ENCODE results near the gene ZSWIM1.

Gene ZSWIM1

GRCh38 chr20:45880988-45881788 lies at the start of gene ZSWIM1:
Gene ZSWIM1 (plus strand): TSS chr20:45881227. CDS start chr20:45882593, 1,366 bp downstream.
- DNase-seq (ENCODE audit: low spot score) = peak; percentile 97

GRCh38 chr20:45832619-45833018 lies 48.4 kb upstream of the ZSWIM1 start:
- DNase-seq (ENCODE audit: low spot score) = no peak

- peak; percentile 86 for DNase-seq (ENCODE audit: low spot score)
These were observed 47.8 kb upstream of the ZSWIM1 start, which contains the start of gene SNX21 for GRCh38 chr20:45833030-45833882. Gene SNX21 (plus strand): TSS chr20:45833799. CDS start chr20:45833920, 121 bp downstream.

GRCh38 chr20:45833883-45834796 lies 46.9 kb upstream of the ZSWIM1 start:
- peak; percentile 81 for DNase-seq (ENCODE audit: low spot score)

GRCh38 chr20:45834797-45835161 lies 46.2 kb upstream of the ZSWIM1 start:
- no peak for DNase-seq (ENCODE audit: low spot score)

- no peak for DNase-seq (ENCODE audit: low spot score)
These were observed 45.7 kb upstream of the ZSWIM1 start for GRCh38 chr20:45835329-45835765.

- no peak for DNase-seq (ENCODE audit: low spot score)
These were observed 45.2 kb upstream of the ZSWIM1 start for GRCh38 chr20:45835825-45836224.

GRCh38 chr20:45836841-45837240 lies 44.2 kb upstream of the ZSWIM1 start:
- no peak for DNase-seq (ENCODE audit: low spot score)

GRCh38 chr20:45840700-45841198 lies 40.3 kb upstream of the ZSWIM1 start:
- no peak for DNase-seq (ENCODE audit: low spot score)

GRCh38 chr20:45841407-45842129 lies 39.5 kb upstream of the ZSWIM1 start:
- no peak for DNase-seq (ENCODE audit: low spot score)

GRCh38 chr20:45842169-45842812 lies 38.7 kb upstream of the ZSWIM1 start:
- DNase-seq (ENCODE audit: low spot score) = no peak

- no peak for DNase-seq (ENCODE audit: low spot score)
These were observed 37.5 kb upstream of the ZSWIM1 start for GRCh38 chr20:45843506-45843905.

GRCh38 chr20:45845452-45845851 lies 35.6 kb upstream of the ZSWIM1 start:
- no peak for DNase-seq (ENCODE audit: low spot score)

- DNase-seq (ENCODE audit: low spot score) = no peak
These were observed 32.6 kb upstream of the ZSWIM1 start for GRCh38 chr20:45848421-45848820.

- no peak for DNase-seq (ENCODE audit: low spot score)
These were observed 32.0 kb upstream of the ZSWIM1 start for GRCh38 chr20:45848969-45849582.

GRCh38 chr20:45850238-45850637 lies 30.8 kb upstream of the ZSWIM1 start:
- DNase-seq (ENCODE audit: low spot score) = no peak

- DNase-seq (ENCODE audit: low spot score) = no peak
These were observed 30.1 kb upstream of the ZSWIM1 start for GRCh38 chr20:45850926-45851325.

GRCh38 chr20:45851501-45851900 lies 29.5 kb upstream of the ZSWIM1 start:
- no peak for DNase-seq (ENCODE audit: low spot score)

GRCh38 chr20:45852326-45852725 lies 28.7 kb upstream of the ZSWIM1 start:
- no peak for DNase-seq (ENCODE audit: low spot score)

GRCh38 chr20:45853484-45853883 lies 27.5 kb upstream of the ZSWIM1 start:
- DNase-seq (ENCODE audit: low spot score) = no peak

Data from D341Med (cell line).